Cardiac fibroblast (primary cell): ENCODE data around the gene MSLN.
"Not testable (repeated sequence)": the region's sequence is repeated elsewhere in the genome, so short reads cannot be mapped to it uniquely, and the experiment has no call there.

Source experiments
- DNase-seq, 2 donors: peaks; one replicate each; pipeline versions ENCODE4 v3.0.0 to v3.0.0-alpha.2; 2010; ENCODE audit warnings: low read depth in 2 of 2
- H3K4me3 ChIP-seq, 2 donors: replicated peaks in 1 of 2; 1 replicate in 1 of 2; 2 replicates in 1 of 2; pipeline ENCODE4 v1.5.1; 2011; ENCODE audit warnings: low read depth in 2 of 2, low read length in 2 of 2, mild to moderate bottlenecking in 2 of 2, moderate library complexity in 1 of 2
- TF ChIP-seq, protein P1 (sequence below): IDR thresholded peaks from one replicate; pipeline ENCODE4 v1.5.1; 2011; ENCODE audit warnings: low read depth, mild to moderate bottlenecking, low read length, inconsistent platforms

Gene MSLN

DNA sequence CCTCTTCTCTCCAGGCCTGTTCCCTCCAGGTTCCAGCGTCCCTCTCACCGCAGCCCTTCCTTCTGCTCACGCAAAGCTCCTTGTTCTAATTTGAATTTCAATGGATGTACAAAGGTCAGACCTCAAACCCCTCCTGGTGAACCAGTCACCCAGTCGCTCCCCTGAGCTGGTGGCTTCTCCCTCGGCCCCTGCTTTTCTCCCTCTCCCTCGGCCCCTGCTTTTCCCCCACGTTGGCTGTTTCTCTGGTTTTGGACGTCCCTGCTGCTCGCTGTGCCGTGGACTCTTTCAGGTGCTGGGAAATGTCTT is 8.6 kb upstream of the MSLN start:
- H3K4me3 ChIP-seq: no peak overlapping the region
- no peak for DNase-seq
- TF ChIP-seq, protein P1, sequence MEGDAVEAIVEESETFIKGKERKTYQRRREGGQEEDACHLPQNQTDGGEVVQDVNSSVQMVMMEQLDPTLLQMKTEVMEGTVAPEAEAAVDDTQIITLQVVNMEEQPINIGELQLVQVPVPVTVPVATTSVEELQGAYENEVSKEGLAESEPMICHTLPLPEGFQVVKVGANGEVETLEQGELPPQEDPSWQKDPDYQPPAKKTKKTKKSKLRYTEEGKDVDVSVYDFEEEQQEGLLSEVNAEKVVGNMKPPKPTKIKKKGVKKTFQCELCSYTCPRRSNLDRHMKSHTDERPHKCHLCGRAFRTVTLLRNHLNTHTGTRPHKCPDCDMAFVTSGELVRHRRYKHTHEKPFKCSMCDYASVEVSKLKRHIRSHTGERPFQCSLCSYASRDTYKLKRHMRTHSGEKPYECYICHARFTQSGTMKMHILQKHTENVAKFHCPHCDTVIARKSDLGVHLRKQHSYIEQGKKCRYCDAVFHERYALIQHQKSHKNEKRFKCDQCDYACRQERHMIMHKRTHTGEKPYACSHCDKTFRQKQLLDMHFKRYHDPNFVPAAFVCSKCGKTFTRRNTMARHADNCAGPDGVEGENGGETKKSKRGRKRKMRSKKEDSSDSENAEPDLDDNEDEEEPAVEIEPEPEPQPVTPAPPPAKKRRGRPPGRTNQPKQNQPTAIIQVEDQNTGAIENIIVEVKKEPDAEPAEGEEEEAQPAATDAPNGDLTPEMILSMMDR: no peak

DNA sequence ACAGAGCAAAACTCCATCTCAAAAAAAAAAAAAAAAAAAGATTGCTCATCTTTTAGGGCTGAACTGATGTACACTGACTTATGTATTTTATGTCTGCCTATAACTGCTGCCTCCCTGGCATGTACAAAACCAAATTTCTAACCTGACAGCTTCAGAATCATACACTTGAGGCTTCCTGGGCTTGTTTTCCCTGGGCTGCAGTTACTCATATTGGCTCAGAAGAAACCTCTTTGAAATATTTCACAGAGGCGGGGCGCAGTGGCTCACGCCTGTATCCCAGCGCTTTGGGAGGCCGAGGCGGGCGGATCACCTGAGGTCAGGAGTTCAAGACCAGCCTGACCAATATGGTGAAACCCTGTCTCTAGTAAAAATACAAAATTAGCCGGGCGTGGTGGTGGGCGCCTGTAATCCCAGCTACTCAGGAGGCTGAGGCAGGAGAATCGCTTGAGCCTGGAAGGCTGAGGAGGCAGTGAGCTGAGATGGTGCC is 6.4 kb upstream of the MSLN start:
- H3K4me3 ChIP-seq, DNase-seq: not testable (repeated sequence)

DNA sequence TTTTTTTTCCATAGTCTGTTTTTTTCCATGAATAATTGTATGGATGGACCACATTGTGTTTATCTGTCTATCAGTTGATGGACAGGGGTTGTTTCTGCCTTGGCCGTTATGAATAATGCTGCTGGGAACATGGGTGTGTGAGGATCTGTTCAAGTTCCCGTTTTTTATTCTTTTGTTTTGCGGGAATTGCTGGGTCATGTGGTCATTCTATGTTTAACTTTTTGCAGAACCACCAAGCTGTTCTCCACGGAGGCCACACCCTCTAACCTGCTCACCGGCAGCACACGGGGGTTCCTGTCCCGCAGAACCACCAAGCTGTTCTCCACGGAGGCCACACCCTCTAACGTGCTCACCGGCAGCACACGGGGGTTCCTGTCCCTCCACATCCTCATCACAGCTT is 5.9 kb upstream of the MSLN start:
- H3K4me3 ChIP-seq: no peak overlapping the region
- TF ChIP-seq, protein P1: no peak
- DNase-seq: no peak

DNA sequence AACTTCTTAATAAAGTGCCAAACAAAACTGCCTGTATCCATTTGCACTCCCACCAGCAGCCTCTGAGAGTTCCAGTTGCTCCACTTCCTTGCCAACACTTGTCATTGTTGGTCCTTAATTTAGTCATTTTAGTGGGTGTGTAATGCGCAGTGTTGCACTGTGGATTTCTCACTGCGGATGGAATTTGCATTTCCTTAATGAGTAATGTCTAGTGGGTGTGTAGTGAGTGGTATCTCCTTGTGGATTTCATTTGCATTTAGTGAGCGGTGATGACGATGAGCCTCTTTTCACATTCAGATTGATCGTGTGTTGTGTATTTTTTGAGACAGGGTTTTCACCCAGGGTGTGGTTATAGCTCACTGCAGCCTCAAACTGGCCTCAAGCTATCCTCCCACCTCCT is 4.1 kb upstream of the MSLN start:
- no peak overlapping the region for H3K4me3 ChIP-seq
- DNase-seq: no peak
- TF ChIP-seq, protein P1: no peak

DNA sequence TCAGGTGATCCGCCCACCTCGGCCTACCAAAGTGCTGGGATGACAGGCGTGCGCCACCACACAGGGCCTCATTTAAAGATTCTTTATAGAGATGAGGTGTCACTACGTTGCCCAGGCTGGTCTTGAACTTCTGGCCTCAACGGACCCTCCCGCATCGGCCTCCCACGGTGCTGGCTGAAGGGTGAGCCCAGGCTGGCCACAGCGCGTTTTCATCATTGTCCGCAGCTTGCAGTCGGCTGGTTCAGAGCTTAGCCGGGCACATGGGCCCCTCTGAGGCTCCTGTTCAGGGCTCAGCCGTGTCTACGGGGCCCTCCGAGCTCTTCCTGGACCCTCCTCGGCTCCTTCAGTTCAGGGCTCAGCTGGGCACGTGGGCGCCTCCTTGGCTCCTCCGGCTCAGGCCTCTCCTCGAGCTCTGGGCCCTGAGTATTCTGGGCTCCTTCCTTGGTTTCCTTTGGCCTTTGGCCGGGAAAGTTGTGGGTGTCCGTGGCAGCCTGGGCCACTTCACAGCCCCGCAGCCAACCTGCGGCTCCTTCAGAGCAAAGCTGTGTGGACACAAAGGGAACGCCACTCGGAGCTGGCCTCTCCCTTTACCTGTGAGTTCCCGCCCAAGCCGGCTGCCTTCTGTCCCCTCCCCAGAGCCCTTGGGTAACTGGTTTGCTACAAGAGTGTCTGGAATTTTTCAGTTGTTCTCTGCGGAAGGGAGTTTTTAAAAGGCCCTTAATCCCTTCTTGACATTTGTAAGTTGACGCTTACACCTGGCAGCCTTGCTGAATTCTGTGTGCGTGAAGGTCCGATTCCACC is 1.2 kb upstream of the MSLN start:
- TF ChIP-seq, protein P1: no peak
- no peak for DNase-seq

DNA sequence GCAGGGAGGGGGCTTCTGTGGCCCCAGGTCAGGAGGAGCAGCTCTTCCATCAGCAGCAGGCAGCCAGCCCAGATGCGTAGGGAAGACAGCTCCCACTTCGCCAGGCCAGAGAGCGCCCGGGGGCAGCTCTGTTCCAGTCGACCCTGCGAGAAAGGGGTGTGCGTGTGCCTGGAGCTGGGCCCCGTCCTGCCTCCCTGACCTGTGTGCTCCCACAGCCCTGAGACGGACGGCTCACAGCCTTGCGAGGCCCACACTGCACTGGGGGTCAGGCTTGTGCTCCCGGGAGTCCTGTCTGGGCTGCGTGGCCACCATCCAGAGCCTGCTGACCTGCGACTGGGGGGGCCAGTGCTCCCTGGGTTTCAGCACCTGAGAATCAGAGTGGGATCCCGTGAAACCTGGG is 469 bp upstream of the MSLN start:
- TF ChIP-seq, protein P1: no peak
- DNase-seq: no peak
- no peak overlapping the region for H3K4me3 ChIP-seq

More for the DNA sequence above, 1.2 kb upstream of the MSLN start:
- no peak overlapping the region for H3K4me3 ChIP-seq

DNA sequence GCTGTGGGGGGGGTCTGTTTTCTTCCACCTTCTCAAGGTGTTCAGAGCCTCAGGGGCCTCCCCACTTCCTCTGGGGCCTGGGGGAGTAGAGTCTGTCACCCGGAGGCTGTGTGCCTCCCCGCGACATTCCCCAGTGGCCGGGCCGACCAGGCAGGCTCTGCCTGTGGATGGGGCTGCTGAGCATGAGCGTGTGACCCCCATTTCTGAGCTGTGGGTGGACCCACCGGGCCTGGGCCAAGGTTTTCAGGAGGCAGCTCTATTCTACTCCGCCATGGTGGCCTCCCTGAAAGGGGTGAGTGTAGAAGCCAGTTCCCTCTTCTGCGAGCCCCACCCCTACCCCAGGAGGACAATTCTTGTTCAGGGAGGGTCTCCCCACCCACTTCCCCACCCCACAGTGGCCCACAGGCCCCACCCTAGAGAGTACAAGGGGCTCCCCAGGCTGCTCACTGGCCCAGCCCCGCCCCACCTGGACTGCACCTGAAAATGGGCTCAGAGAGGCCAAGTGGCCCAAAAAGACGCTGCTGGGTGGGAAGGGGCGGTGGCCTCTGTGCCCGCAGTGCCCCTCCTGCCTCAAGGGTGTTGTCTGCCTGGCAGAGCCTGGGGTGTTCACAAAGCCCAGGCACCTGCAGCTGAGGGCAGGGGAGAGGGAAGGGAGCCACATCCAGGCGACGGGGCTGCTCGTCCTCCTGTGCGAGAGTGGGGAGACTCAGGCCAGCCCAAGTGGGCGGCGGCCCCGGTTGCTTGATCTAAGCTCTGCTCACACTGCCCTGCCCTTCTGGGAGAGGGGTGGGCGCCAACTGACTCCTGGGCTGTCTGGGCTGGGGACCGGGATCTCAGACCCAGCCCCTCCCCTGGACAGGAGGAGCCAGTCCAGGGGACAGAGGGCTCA is 1.3 kb downstream of the MSLN start:
- H3K4me3 ChIP-seq: no peak overlapping the region
- TF ChIP-seq, protein P1: no peak
- DNase-seq: no peak
